OCI-LY3 (cell line): Measurements from ENCODE around the gene PPARG.

Experiments used
- EZH2phosphoT487 ChIP-seq: fragments of 200-600 bp; shearing (Covaris generic); IDR thresholded peaks from 2 replicates; pipeline ENCODE4 v1.6.1; 2018; ENCODE audit warnings: antibody characterized with exemption, mixed run types, low read depth
- TF ChIP-seq, protein P1 (sequence below): fragments of 200-600, 300-600 bp; sonication (generic); IDR thresholded peaks from 2 replicates; pipeline ENCODE4 v1.5.1; 2014; ENCODE audit warnings: antibody characterized with exemption, low read length, low read depth

DNA sequence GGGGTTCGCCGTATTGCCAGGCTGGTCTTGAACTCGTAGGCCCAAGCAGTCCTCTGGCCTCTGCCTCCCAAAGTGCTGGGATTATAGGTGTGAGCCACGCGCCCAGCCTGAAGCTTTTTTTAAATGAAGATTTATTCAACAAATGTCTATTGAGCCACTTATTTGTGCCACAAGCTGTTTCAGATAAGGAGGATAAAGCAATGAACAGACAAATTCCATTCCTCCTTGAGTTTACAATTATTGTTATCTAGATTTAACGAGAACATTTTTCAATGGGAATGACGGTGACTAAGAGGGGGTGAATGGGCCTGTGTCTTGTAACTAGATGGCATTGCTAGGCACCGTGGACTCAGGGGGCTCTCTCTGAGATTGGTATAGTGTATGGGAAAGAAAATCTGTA lies 10.2 kb downstream of the PPARG start:
- TF ChIP-seq, protein P1, sequence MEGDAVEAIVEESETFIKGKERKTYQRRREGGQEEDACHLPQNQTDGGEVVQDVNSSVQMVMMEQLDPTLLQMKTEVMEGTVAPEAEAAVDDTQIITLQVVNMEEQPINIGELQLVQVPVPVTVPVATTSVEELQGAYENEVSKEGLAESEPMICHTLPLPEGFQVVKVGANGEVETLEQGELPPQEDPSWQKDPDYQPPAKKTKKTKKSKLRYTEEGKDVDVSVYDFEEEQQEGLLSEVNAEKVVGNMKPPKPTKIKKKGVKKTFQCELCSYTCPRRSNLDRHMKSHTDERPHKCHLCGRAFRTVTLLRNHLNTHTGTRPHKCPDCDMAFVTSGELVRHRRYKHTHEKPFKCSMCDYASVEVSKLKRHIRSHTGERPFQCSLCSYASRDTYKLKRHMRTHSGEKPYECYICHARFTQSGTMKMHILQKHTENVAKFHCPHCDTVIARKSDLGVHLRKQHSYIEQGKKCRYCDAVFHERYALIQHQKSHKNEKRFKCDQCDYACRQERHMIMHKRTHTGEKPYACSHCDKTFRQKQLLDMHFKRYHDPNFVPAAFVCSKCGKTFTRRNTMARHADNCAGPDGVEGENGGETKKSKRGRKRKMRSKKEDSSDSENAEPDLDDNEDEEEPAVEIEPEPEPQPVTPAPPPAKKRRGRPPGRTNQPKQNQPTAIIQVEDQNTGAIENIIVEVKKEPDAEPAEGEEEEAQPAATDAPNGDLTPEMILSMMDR = no peak
- no peak for TF ChIP-seq EZH2phosphoT487
